Thyroid gland (tissue), 4 donors: ENCODE measurements around the gene DCUN1D4.
A peak's percentile ranks its signal among the peaks of the same experiment; 100 is the strongest.

Source experiments
- POLR2A ChIP-seq, 2 donors: fragments of 450-650 bp; IDR thresholded peaks; one replicate each; pipeline ENCODE4 v1.6.1; 2017; ENCODE audit warnings: antibody characterized with exemption in 2 of 2, mild to moderate bottlenecking in 2 of 2, moderate library complexity in 1 of 2
- TF ChIP-seq, protein P1 (sequence below), 6 experiments: fragments of 200-600 bp in 3 of 6; fragments of 450-650 bp in 3 of 6; sonication (generic) in 3 of 6; IDR thresholded peaks; one replicate each; pipeline ENCODE4 v1.5.1; 2016 to 2019; ENCODE audit warnings: antibody characterized with exemption in 6 of 6, mild to moderate bottlenecking in 2 of 6, inconsistent platforms in 1 of 6, moderate library complexity in 1 of 6

DNA sequence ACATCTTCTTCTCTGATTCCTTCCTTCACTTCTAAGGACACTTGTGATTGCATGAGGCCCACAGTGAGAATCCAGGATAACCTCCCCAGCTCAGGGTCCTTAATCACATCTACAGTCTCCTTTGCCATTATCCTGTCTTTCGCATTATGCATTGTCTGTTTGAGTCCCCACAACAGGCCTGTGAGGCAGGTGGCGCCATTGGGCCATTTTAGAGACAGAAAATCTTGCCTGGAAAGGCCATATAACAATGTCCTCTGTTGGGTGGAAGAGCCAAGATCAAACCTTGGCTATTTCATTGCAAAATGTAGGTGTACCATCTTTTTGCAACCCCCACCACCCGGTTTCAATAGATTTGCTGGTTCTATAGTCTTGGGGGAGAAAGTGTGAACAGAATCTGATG lies 11.8 kb upstream of the DCUN1D4 start:
- TF ChIP-seq, protein P1, sequence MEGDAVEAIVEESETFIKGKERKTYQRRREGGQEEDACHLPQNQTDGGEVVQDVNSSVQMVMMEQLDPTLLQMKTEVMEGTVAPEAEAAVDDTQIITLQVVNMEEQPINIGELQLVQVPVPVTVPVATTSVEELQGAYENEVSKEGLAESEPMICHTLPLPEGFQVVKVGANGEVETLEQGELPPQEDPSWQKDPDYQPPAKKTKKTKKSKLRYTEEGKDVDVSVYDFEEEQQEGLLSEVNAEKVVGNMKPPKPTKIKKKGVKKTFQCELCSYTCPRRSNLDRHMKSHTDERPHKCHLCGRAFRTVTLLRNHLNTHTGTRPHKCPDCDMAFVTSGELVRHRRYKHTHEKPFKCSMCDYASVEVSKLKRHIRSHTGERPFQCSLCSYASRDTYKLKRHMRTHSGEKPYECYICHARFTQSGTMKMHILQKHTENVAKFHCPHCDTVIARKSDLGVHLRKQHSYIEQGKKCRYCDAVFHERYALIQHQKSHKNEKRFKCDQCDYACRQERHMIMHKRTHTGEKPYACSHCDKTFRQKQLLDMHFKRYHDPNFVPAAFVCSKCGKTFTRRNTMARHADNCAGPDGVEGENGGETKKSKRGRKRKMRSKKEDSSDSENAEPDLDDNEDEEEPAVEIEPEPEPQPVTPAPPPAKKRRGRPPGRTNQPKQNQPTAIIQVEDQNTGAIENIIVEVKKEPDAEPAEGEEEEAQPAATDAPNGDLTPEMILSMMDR (IDR thresholded peaks at IDR 0.05) = peak in 5 of 6 experiments; percentile 64 to 81 (median 72)
- TF ChIP-seq POLR2A (IDR thresholded peaks at IDR 0.05) = no peak
